Inflammatory macrophage (primary cell): ENCODE results near the gene PLXND1.
"Not testable (repeated sequence)": the region's sequence is repeated elsewhere in the genome, so short reads cannot be mapped to it uniquely, and the experiment has no call there.

Experiments
- DNase-seq, 2 donors: peaks; one replicate each; pipeline ENCODE4 v3.0.0-alpha.2; 2020 to 2022

Gene PLXND1

GRCh38 chr3:129612534-129613366 is 6.3 kb upstream of the PLXND1 start:
- DNase-seq = peak in 1 of 2 donors; percentile 29

DNA sequence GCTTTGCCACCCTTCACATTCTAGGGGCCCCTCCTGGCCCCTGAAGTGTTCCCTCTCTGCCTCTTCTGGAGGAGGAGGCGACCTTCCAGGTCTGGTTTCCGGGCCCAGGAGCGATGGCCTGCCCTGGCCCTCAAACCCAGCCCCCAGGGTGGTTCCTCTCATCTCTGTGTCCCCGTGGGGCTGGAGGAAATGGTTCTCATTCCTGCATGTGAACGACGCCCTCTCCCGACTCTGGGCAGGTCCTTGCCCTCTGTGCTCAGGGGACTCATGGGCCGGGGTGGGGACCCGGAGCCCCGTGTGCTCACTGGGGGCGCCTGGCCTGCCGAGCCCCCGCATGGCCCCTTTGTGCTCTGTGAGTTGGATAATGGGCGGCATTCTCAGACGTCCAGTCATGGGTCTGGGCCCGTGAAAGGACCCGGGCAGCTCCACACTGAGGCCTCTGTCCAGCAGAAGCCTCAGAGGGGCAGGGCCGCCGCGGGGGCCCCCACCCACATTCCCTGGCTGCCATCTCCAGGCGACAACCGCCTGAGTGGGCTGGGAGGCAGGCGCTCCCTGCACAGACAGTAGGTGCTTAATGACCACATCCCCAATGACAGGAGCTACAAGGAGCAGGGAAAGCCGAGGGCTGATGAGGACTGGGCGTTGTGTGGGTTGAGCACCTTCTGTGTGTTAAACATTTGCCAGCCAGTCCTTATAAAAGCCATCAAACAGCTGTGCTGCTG is 5.5 kb upstream of the PLXND1 start:
- peak in 1 of 2 donors; percentile 34 for DNase-seq

DNA sequence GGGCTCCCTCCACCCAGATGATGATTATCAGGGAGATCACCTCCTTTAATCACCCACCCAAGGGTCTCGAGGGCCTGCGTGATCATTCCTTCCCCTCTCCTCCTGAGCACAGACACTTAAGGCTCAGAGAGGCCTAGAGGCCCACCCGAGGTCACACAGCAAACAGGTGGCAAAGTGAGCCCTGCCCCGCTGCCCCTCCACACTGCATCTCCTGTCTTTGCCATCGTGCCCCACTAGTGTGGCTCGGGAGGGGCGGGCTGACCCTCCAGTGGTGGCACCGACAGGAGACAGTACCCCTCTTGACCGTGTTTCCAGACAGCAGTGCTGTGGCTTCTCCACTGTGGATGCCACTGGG is 4.9 kb upstream of the PLXND1 start:
- no peak for DNase-seq

GRCh38 chr3:129610794-129611445 is 4.4 kb upstream of the PLXND1 start:
- not testable (repeated sequence) for DNase-seq

- no peak for DNase-seq
These were observed 3.8 kb upstream of the PLXND1 start for GRCh38 chr3:129610276-129610675.

- no peak for DNase-seq
These were observed 3.2 kb upstream of the PLXND1 start for GRCh38 chr3:129609591-129610182.

DNA sequence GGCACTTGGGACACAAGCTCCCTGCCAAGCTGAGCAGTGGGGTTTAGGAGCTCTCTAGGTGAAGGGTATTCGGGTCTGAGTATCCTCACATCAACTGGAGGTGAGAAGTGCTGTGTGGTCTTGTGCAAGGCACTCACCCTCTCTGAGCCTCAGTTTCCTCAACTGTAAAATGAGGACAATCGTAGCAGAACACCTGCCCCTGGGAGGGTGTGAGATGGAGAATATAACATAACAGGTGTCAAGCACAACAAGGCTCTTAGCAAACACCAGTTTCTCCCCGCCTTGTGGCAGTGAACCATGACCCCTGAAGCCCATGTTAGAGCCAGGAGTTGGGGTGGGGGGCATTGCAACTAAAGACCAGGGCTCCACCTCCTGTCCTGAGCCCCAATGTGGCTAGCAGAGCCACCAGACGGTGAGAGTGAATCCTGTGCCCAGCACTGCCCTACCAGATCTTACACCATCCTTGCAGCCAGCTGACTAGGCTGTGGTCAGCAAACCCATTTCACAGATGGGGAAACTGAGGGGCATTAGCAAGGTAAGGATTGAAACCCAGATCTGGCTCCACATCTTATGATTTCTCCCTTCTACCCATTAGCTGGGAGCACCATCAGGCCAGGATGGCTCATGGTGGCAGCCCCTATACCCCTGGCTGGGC is 2.6 kb upstream of the PLXND1 start:
- DNase-seq = no peak

DNA sequence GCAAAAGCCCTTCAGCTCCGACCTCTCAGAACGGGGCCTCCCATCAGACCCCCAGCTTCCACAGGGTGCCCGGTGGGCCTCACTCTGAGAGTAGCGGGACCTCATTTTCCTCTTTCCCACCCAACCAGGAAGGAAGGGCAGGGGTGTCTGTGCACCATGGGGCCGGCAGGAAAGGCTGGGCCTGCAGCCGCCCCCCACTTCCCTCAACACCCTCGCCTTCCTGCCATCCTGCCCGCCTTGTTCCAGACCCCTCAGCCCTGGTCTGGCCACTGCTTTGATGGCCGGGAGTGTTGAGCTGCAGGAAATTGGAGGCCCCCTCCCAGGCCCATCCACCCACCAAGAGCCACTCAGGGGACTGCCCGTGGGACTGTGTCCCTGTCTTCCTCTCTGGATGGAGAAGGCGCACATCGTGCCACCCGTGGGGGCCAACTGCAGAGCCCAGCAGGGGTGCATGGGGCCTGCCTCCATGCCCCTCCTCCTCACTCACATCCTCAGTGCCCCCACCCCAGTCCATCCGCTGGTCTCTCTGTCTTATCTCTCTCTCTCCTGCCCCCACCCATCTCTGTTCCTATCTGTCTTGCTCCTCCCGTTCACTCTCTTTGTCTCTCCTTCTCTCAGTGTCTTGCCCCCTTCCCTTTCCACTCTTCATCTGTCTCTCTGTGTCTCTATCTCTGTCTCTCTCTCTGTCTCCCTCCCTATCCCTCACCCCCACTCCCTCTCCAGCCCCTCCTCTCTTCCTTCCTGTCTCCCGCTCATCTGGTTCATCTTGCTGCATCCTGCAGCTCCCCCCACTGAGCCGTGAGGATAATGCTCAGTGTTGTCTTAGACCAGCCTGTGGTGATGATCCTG is 1.8 kb upstream of the PLXND1 start:
- DNase-seq = peak in 1 of 2 donors; percentile 26

- no peak for DNase-seq
These were observed 1.1 kb upstream of the PLXND1 start for GRCh38 chr3:129607391-129608068.

GRCh38 chr3:129605922-129606635 is 397 bp downstream of the PLXND1 start:
- DNase-seq = peak; percentile 32 to 59

DNA sequence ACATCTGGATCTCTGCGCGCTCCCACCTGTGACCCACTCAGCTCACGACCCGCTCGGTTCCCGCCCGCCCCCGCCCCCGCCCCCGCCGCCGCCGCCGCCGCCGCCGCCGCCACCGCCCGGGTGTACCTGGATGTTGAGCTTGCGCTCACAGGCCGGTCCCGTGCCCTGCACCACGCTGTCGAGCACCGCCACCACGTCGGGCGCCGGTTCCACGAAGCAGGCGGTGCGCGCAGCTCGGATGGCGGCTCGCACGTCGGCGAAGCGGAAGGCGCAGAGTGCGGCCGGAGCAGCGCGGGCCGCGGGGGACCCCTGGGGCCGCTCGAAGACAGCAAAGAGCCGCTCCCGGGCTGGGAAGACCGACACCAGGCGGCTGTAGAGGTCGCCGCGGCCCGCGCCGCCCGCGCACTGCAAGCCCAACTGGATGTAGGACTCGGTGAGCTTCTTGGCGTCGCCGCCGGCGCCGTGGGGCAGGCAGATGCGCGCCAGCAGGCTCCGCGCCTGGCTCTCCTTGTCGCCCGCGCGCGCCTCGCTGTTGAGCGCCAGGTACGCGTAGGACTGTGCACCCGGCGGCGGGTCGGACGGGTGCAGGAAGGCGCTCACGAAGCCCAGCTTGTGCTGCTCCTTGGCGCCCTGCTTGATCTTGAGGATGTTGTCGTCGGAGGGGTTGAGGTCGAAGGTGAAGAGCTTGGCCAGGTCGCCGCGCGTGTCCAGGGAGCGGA is 1.1 kb downstream of the PLXND1 start:
- peak; percentile 27 to 44 for DNase-seq

DNA sequence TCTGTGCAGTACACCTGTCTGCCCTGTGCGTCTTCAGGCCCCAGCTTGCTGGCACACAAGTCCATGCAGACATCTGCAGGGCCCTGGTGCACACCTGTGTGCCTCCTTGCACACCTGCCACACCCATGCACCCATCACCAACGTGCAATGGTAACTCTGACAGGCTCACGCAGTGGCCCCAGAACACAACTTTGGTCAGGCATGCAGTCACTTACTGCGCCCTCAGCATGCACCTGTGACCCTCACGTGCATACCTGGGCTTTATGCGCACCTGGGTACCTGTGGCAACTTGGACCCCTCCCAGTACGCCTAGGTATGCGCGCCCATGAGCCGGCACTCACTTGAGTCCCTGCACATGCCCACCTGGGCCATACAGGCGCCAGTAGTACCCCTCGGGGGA is 1.7 kb downstream of the PLXND1 start:
- DNase-seq = no peak

- no peak for DNase-seq
These were observed 2.3 kb downstream of the PLXND1 start for GRCh38 chr3:129603991-129604749.

GRCh38 chr3:129603561-129603942 is 2.9 kb downstream of the PLXND1 start:
- peak; percentile 68 to 77 for DNase-seq

DNA sequence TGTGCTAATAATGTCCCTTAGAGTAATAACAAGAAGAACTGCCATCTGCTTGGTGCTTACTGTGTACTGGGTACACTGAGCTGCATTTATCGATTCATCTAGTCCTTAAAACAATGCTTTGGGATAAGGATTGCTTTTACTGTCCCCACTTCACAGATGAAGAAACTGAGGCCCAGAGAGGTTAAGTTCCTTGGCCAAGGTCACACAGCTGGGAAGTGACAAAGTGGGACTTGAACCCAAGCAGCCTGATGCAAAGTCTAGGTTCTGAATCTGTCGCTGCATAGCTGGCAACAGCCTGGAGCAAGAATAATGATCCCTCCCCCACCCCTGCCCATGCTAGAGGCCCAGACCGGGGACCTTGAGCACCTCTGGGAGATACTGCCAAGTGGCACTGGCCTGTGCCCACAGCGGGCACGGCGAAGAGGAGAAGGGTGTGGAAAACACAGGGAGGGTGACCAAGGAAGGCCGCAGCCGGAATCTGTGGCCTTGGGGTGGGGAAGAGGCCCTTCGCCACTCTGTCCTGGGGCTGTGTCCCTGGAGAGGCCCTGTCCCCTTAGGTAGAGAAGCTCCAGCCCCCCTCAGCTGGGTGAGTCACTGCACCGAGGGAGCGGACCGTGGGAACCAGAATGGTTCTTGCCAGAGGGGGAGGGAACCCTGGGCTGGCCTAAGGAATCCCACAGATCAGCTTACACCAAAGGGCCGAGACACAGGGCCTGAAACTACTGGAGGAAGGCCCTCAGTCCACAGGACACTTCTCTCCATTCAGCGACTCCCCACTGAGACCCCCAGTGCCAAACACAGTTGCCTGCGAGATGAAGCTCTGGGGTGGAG is 3.5 kb downstream of the PLXND1 start:
- DNase-seq = peak; percentile 24 to 58

DNA sequence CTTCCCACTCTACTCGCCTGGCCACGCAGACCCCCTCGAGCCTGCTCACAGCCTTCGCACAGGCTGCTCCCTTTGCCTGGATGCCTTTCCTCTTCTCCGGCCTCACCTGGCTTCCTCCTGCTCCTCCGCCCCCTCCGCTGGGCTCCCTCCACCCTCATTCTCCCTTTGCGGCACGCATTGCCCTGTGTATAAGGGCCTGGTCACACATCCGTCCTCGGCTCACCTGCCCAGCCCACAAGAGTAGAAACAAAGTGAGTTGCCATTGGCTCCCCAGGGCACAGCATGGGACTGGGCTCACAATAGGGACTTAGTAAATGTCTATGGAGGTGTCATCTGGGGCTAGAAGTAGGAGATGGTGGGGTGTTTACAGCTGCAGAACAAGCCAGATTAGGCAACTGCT is 4.2 kb downstream of the PLXND1 start:
- DNase-seq = no peak

DNA sequence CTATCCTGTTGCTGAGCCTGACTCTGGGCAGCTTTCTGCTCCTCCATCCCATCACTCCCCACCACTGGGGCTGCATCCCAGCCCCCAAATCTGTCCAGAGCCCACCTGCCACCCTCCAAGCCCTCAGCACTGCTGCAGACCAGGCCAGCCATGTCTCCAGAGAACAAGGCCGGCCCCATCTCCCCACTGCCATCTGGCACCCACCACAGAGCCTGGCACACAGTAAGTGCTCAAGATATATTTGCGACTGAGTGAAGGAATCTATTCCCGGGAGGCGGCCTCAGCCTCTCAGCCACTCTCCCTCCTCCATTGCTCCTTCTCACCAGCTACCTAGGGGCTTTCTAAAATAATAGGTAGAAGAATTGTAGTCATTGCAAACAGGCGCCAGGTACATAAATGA is 4.8 kb downstream of the PLXND1 start:
- no peak for DNase-seq

DNA sequence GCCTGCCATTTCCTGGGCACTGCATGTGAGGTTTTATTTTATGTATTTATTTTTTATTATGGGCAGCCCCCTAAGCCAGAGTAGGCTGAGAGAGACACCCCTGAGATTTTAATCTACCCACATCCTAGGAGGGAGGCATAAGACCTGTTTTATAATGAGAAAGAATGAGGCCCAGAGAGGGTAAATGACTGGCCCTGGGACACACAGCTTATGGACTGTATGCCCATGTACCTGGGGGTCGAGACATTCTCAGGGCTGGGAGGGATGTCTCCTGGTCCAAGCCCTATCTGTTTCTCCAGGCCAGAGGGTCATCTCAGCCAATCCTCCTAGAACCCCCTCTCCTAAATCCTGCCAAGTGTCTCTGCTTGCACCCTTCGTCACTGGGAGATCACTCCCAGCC is 6.1 kb downstream of the PLXND1 start:
- no peak for DNase-seq
